Caco-2 (cell line): ENCODE measurements around the gene RANGRF. TPM values are rescaled to one million over a fixed set of nuclear protein-coding genes. Genes with fewer than 3 reads are reported as not detected.

ENCODE experiments used
- BruUV-seq: library from RNA; stranded (reverse); fragments of 400-500 nt; replicated peaks from 2 replicates; lab custom pipeline; 2021; lab: Mats Ljungman, UMichigan
- CTCF ChIA-PET: fragments of 300-600 bp; sonication (Branson Sonifier 250); formaldehyde crosslinking; loops from one replicate; lab custom pipeline; 2022; ENCODE audit warnings: antibody characterized with exemption; lab: Charles Lee
- POLR2A ChIA-PET: fragments of 300-600 bp; sonication (Branson Sonifier 250); formaldehyde crosslinking; loops from one replicate; lab custom pipeline; 2022; ENCODE audit warnings: antibody characterized with exemption; lab: Charles Lee
- DNase-seq, 2 experiments: peaks; one replicate each; pipeline versions ENCODE4 v3.0.0 to v3.0.0-alpha.2; 2020 to 2022
- H3K27me3 ChIP-seq: replicated peaks from 2 replicates; pipeline ENCODE4 v1.6.0; 2011; ENCODE audit warnings: low read length; ENCODE audit not compliant: control insufficient read depth, insufficient read depth
- H3K36me3 ChIP-seq: 2 replicates; pipeline ENCODE4 v1.5.1; 2011; ENCODE audit warnings: low read length; ENCODE audit not compliant: control insufficient read depth, insufficient read depth
- H3K4me1 ChIP-seq: fragments of 250-450 bp; sonication (Bioruptor Pico); 2 replicates; pipeline ENCODE4 v1.5.1; 2020; ENCODE audit warnings: mild to moderate bottlenecking
- H3K4me3 ChIP-seq: 2 replicates; pipeline ENCODE4 v1.5.1; 2011; ENCODE audit warnings: low read depth, mild to moderate bottlenecking, control low read depth, low read length
- H3K9me3 ChIP-seq: fragments of 250-450 bp; sonication (Bioruptor Pico); 2 replicates; pipeline ENCODE4 v1.5.1; 2020; ENCODE audit warnings: mild to moderate bottlenecking, moderate library complexity
- H3K27ac Mint-ChIP-seq: one replicate; pipeline ENCODE4 v1.8.0; 2022; ENCODE audit warnings: mixed read lengths; ENCODE audit not compliant: unreplicated experiment
- H3K27me3 Mint-ChIP-seq: one replicate; pipeline ENCODE4 v1.8.0; 2022; ENCODE audit warnings: mixed read lengths; ENCODE audit not compliant: insufficient read depth, unreplicated experiment
- H3K36me3 Mint-ChIP-seq: one replicate; pipeline ENCODE4 v1.8.0; 2022; ENCODE audit warnings: mild to moderate bottlenecking, mixed read lengths; ENCODE audit not compliant: insufficient read depth, unreplicated experiment
- H3K4me1 Mint-ChIP-seq: one replicate; pipeline ENCODE4 v1.8.0; 2022; ENCODE audit warnings: low read depth, mixed read lengths; ENCODE audit not compliant: unreplicated experiment
- H3K4me3 Mint-ChIP-seq: one replicate; pipeline ENCODE4 v1.8.0; 2022; ENCODE audit warnings: mild to moderate bottlenecking, moderate library complexity, mixed read lengths; ENCODE audit not compliant: unreplicated experiment
- H3K9me3 Mint-ChIP-seq: one replicate; pipeline ENCODE4 v1.8.0; 2022; ENCODE audit warnings: mixed read lengths; ENCODE audit not compliant: unreplicated experiment
- CTCF ChIP-seq, 2 experiments: fragments of 200-600 bp in 1 of 2; IDR thresholded peaks; 1 replicate in 1 of 2; 2 replicates in 1 of 2; pipeline versions ENCODE4 v1.5.1 to v1.8.0; 2011 to 2022; ENCODE audit warnings: antibody characterized with exemption in 1 of 2, control low read depth in 1 of 2, inconsistent platforms in 1 of 2, low read depth in 1 of 2, low read length in 1 of 2, mild to moderate bottlenecking in 1 of 2, moderate library complexity in 1 of 2; ENCODE audit not compliant: insufficient read depth in 1 of 2, severe bottlenecking in 1 of 2, unreplicated experiment in 1 of 2
- intact Hi-C: fragments of 100-400 bp; cut with micrococcal nuclease; formaldehyde crosslinking; loops from one replicate; pipeline ENCODE4 v1.10.0; 2022; ENCODE audit not compliant: unreplicated experiment
- total RNA-seq: library from RNA; stranded (reverse); gene quantifications from 2 replicates; pipeline ENCODE4 v1.2.3, GENCODE V29; 2022

RANGRF gene
- total RNA-seq, 1 experiment from 2014 or later, result 13.2 TPM

DNA sequence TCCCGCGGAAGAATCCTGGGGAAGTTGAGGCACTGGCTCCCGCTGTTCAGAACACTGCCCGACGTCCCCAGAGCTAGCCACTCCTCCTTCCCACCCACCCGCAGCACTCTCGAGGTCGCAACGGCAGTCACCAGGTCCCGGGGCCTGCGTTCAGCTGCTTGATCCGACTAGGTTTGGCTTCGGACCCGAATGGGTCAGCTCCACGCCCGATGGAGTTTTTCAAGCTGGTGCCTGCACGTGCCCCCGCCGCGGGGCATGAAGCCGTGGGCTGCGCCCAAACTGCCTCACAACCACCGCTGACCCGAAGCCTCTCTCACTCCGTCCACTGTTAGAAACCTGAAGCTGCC, 38.8 kb downstream of the RANGRF start:
- Mint-ChIP-seq H3K9me3 (no peaks in the 10 kb centered on the region), H3K27me3 (no peaks in the 10 kb centered on the region), H3K36me3 (no peaks in the 10 kb centered on the region), H3K4me3 (no peak overlapping the region), H3K4me1 (no peaks in the 10 kb centered on the region), H3K27ac (no peak overlapping the region)
- no peak for TF ChIP-seq CTCF (IDR thresholded peaks at IDR 0.05; ENCODE audit: insufficient read depth in 1 of 2, low read depth in 1 of 2, low read length in 1 of 2, severe bottlenecking in 1 of 2, unreplicated experiment in 1 of 2)
- CTCF ChIA-PET, result no interaction called here
- Histone ChIP-seq H3K4me3 (no peak overlapping the region), H3K9me3 (no peaks in the 10 kb centered on the region), H3K4me1 (no peaks in the 10 kb centered on the region), H3K36me3 (no peaks in the 10 kb centered on the region), H3K27me3 (no peaks in the 10 kb centered on the region)
- POLR2A ChIA-PET, result no interaction called here
- no peak for DNase-seq
- no TSS peak for BruUV-seq
- intact Hi-C loops, result no loop called here

- CTCF ChIA-PET, result no interaction called here
- H3K4me3 Mint-ChIP-seq, result no peak overlapping the region
These were observed 43.7 kb downstream of the RANGRF start for GRCh38 chr17:8332128-8332527.

GRCh38 chr17:8332688-8333087, 44.2 kb downstream of the RANGRF start:
- POLR2A ChIA-PET, result interaction anchor here (0.6 kb wide), 1 partner anchor 37 kb away, joined by 3 read pairs; no protein-coding TSS in a partner anchor
- no peak overlapping the region for H3K27ac Mint-ChIP-seq
- H3K4me3 Mint-ChIP-seq, result no peak overlapping the region
- intact Hi-C loops, result no loop called here
- no peaks in the 10 kb centered on the region for H3K27me3 Mint-ChIP-seq
- TF ChIP-seq CTCF (IDR thresholded peaks at IDR 0.05; ENCODE audit: insufficient read depth in 1 of 2, low read depth in 1 of 2, low read length in 1 of 2, severe bottlenecking in 1 of 2, unreplicated experiment in 1 of 2), result no peak
- Histone ChIP-seq H3K27me3 (no peaks in the 10 kb centered on the region), H3K36me3 (no peaks in the 10 kb centered on the region), H3K4me3 (no peak overlapping the region), H3K4me1 (no peaks in the 10 kb centered on the region), H3K9me3 (no peaks in the 10 kb centered on the region)
- no peaks in the 10 kb centered on the region for H3K36me3 Mint-ChIP-seq
- no TSS peak for BruUV-seq
- H3K4me1 Mint-ChIP-seq, result no peaks in the 10 kb centered on the region
- CTCF ChIA-PET, result no interaction called here
- DNase-seq, result peak; percentile 60 to 70
- no peaks in the 10 kb centered on the region for H3K9me3 Mint-ChIP-seq

More at GRCh38 chr17:8332128-8332527, 43.7 kb downstream of the RANGRF start:
- TF ChIP-seq CTCF (IDR thresholded peaks at IDR 0.05; ENCODE audit: insufficient read depth in 1 of 2, low read depth in 1 of 2, low read length in 1 of 2, severe bottlenecking in 1 of 2, unreplicated experiment in 1 of 2), result no peak
- H3K27me3 ChIP-seq, result no peaks in the 10 kb centered on the region
- H3K4me1 Mint-ChIP-seq, result no peaks in the 10 kb centered on the region
- no peak overlapping the region for H3K27ac Mint-ChIP-seq
- H3K4me1 ChIP-seq, result no peaks in the 10 kb centered on the region
- no peaks in the 10 kb centered on the region for H3K9me3 ChIP-seq
- BruUV-seq, result no TSS peak
- no peak overlapping the region for H3K4me3 ChIP-seq
- no peaks in the 10 kb centered on the region for H3K36me3 ChIP-seq
- no peak for DNase-seq
- no peaks in the 10 kb centered on the region for H3K9me3 Mint-ChIP-seq
- POLR2A ChIA-PET, result interaction anchor here (0.6 kb wide), 2 partner anchors 36 to 159 kb away, joined by 3 read pairs; no protein-coding TSS in a partner anchor
- intact Hi-C loops, result no loop called here
- no peaks in the 10 kb centered on the region for H3K27me3 Mint-ChIP-seq
- no peaks in the 10 kb centered on the region for H3K36me3 Mint-ChIP-seq
